Measurements from ENCODE around the gene LMAN1L. TPM values are rescaled to one million over a fixed set of nuclear protein-coding genes. Genes with fewer than 3 reads are reported as not detected.

LMAN1L gene
- total RNA-seq, 1 experiment from 2014 or later = not detected

GRCh38 chr15:74842581-74843444 is 30.2 kb downstream of the LMAN1L start, which contains the start of gene ULK3 (continued):
- TF ChIP-seq FOXP4 (CRISPR knock-in tag; IDR thresholded peaks at IDR 0.05) = peak; percentile 19; the same call in 1 of the 2 replicates
- TF ChIP-seq TP53 (CRISPR knock-in tag; IDR thresholded peaks at IDR 0.05) = peak; percentile 53; the same call in 1 of the 2 replicates
- TF ChIP-seq ZNF512 (CRISPR knock-in tag; IDR thresholded peaks at IDR 0.05; ENCODE audit: borderline replicate concordance) = no peak
- TF ChIP-seq CTCF (IDR thresholded peaks at IDR 0.05) = peak; percentile 76
- peak; percentile 1 for TF ChIP-seq TEAD4 (CRISPR knock-in tag; IDR thresholded peaks at IDR 0.05)
- no peak for TF ChIP-seq CREB1 (CRISPR knock-in tag; IDR thresholded peaks at IDR 0.05)
- no peak for TF ChIP-seq E2F4 (CRISPR knock-in tag; IDR thresholded peaks at IDR 0.05; ENCODE audit: borderline replicate concordance, low read depth)
- 0 out of 2 replicates have a peak, but pooled peaks have one; percentile 21 for TF ChIP-seq TEAD1 (CRISPR knock-in tag; IDR thresholded peaks at IDR 0.05)
- TF ChIP-seq PRDM15 (CRISPR knock-in tag; IDR thresholded peaks at IDR 0.05) = peak; percentile 70
- TF ChIP-seq USF2 (CRISPR knock-in tag; IDR thresholded peaks at IDR 0.05) = peak; percentile 89
- peak; percentile 93 for TF ChIP-seq ARID4B (CRISPR knock-in tag; IDR thresholded peaks at IDR 0.05; ENCODE audit: borderline replicate concordance)
- TF ChIP-seq ZNF138 (CRISPR knock-in tag; conservative IDR thresholded peaks at IDR 0.05) = 0 out of 2 replicates have a peak, but pooled peaks have one; percentile 27
- TF ChIP-seq GRHL2 (CRISPR knock-in tag; IDR thresholded peaks at IDR 0.05; ENCODE audit: insufficient replicate concordance, severe bottlenecking) = no peak
- peak; percentile 69 for TF ChIP-seq ETV6 (CRISPR knock-in tag; IDR thresholded peaks at IDR 0.05)
- peak; percentile 85; the same call in 1 of the 2 replicates for TF ChIP-seq ZNF219 (CRISPR knock-in tag; IDR thresholded peaks at IDR 0.05; ENCODE audit: borderline replicate concordance)
- peak; percentile 84 for TF ChIP-seq ESRRA (CRISPR knock-in tag; IDR thresholded peaks at IDR 0.05; ENCODE audit: borderline replicate concordance)
- TF ChIP-seq RORB (CRISPR knock-in tag; IDR thresholded peaks at IDR 0.05) = no peak
- peak; percentile 60; the same call in 1 of the 2 replicates for TF ChIP-seq KAT7 (CRISPR knock-in tag; IDR thresholded peaks at IDR 0.05; ENCODE audit: borderline replicate concordance)
- TF ChIP-seq NR1H2 (CRISPR knock-in tag; IDR thresholded peaks at IDR 0.05) = no peak
- TF ChIP-seq FOXP1 (CRISPR knock-in tag; IDR thresholded peaks at IDR 0.05; ENCODE audit: borderline replicate concordance) = peak; percentile 71
